Kidney (tissue), 14 donors: Measurements from ENCODE around the gene CAPZB. TPM values are rescaled to one million over a fixed set of nuclear protein-coding genes. Genes with fewer than 3 reads are reported as not detected.

Experiments
- DNase-seq, 5 donors: peaks; one replicate each; pipeline ENCODE4 v3.0.0-alpha.2; 2013 to 2020
- FAIRE-seq: peaks from 2 replicates; lab custom pipeline; 2012; peaks lifted over from hg19 to GRCh38; lab: Jason Lieb, UNC
- H3K27ac ChIP-seq, 2 donors: one replicate each; pipeline ENCODE4 v1.7.0; 2013; ENCODE audit warnings: low read depth in 2 of 2, low read length in 2 of 2, inconsistent platforms in 1 of 2
- H3K27me3 ChIP-seq: one replicate; pipeline ENCODE4 v1.7.1; 2013; ENCODE audit warnings: low read length, inconsistent platforms; ENCODE audit not compliant: control insufficient read depth, insufficient read depth
- H3K36me3 ChIP-seq, 3 donors: one replicate each; pipeline versions ENCODE4 v1.7.0 to v1.7.1; 2013; ENCODE audit warnings: low read length in 3 of 3, control low read depth in 1 of 3, inconsistent platforms in 1 of 3; ENCODE audit not compliant: insufficient read depth in 3 of 3, control insufficient read depth in 2 of 3
- H3K4me1 ChIP-seq, 3 donors: one replicate each; pipeline versions ENCODE4 v1.7.0 to v1.7.1; 2013; ENCODE audit warnings: low read length in 3 of 3, inconsistent platforms in 1 of 3, low read depth in 1 of 3; ENCODE audit not compliant: control insufficient read depth in 2 of 3, insufficient read depth in 2 of 3
- H3K4me3 ChIP-seq, 3 donors: one replicate each; pipeline versions ENCODE4 v1.7.0 to v1.8.1; 2013; ENCODE audit warnings: low read length in 3 of 3, control low read depth in 1 of 3, inconsistent platforms in 1 of 3
- H3K9ac ChIP-seq, 3 donors: one replicate each; pipeline versions ENCODE4 v1.7.0 to v1.7.1; 2013; ENCODE audit warnings: low read length in 3 of 3, control low read depth in 1 of 3, inconsistent platforms in 1 of 3
- H3K9me3 ChIP-seq, 3 donors: one replicate each; pipeline versions ENCODE4 v1.7.0 to v1.7.1; 2013; ENCODE audit warnings: low read length in 3 of 3, control low read depth in 1 of 3, inconsistent platforms in 1 of 3; ENCODE audit not compliant: control insufficient read depth in 2 of 3, insufficient read depth in 1 of 3
- CTCF ChIP-seq: IDR thresholded peaks from 3 replicates; pipeline ENCODE4 v1.5.1; 2012; ENCODE audit warnings: mild to moderate bottlenecking, moderate library complexity, borderline replicate concordance; ENCODE audit not compliant: insufficient read depth; ENCODE audit errors: extremely low read depth
- intact Hi-C: fragments of 100-400 bp; cut with DNase I; formaldehyde crosslinking; loops from one replicate; pipeline ENCODE4 v1.11.1; 2022
- polyA plus RNA-seq: library from polyadenylated mRNA; stranded (reverse); fragments of 350-450 nt; fragmentation: Illumina TruSeq; extraction: RNeasy Lipid Tissue Mini Kit (QIAGEN cat#74804); gene quantifications from one replicate; pipeline ENCODE4 v1.2.3, GENCODE V29; 2014; ENCODE audit warnings: low read depth, low replicate concordance; ENCODE audit not compliant: insufficient read depth
- total RNA-seq: library from RNA; stranded (reverse); fragmentation: NEBNext Ultra II Directional; extraction: Animal tissue kit (Norgen Biotek cat#: 25700); gene quantifications from one replicate; pipeline ENCODE4 v1.2.1, GENCODE V29; 2021
- donor health status: control.
- donor health status: control.
- donor health status: control.
- donor health status: control.
- donor health status: control.
- donor health status: DM: yes; HTN: yes; CAD: no.
- donor health status: Normal renal cell carcinoma (clear cell type).

The CAPZB gene
- total and polyA plus RNA-seq, 2 donors from 2014 or later: 253 to 265 TPM

GRCh38 chr1:19368050-19368449, 117.3 kb downstream of the CAPZB start:
- H3K4me1 ChIP-seq: peaks cover 0 to 6% (median 3%) of the 10 kb centered on the region in 3 donors
- peaks cover 0 to 5% (median 0%) of the 10 kb centered on the region in 3 donors for H3K36me3 ChIP-seq
- no peak for TF ChIP-seq CTCF
- H3K27me3 ChIP-seq: no peaks in the 10 kb centered on the region
- no peak overlapping the region for H3K27ac ChIP-seq
- intact Hi-C loops: no loop called here
- no peak overlapping the region for H3K9ac ChIP-seq
- DNase-seq (no peak), FAIRE-seq (no peak)
- no peak overlapping the region for H3K4me3 ChIP-seq
- H3K9me3 ChIP-seq: no peaks in the 10 kb centered on the region

DNA sequence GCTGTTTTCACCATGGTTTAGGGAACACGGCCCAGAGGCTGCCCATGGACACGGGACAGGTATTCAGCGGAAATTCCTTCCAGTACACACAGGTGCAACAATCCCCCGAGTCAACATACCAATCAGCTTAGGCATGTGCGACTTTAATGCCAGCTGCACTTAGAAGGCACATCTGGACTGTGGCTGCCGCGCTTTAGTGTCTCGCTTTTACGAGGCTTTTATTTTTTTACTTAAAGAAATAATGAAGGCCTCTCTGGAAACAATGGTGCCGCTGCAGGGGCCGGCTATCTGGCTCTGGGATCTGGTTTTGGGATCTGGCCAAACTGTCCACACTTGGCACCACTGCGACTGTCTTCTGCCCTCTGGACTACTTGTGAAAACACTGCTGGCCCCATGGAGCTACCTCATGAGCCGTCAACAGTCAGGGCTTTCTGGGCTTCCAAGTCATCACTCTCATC, 117.7 kb downstream of the CAPZB start:
- peak in 2 of 5 donors; percentile 29 to 65 for DNase-seq
- intact Hi-C loops: no loop called here
- H3K4me3 ChIP-seq: no peak overlapping the region
- H3K4me1 ChIP-seq: peaks cover 0 to 6% (median 3%) of the 10 kb centered on the region in 3 donors
- peaks cover 0 to 5% (median 0%) of the 10 kb centered on the region in 3 donors for H3K36me3 ChIP-seq
- H3K27me3 ChIP-seq: no peaks in the 10 kb centered on the region
- TF ChIP-seq CTCF: no peak
- no peak overlapping the region for H3K9ac ChIP-seq
- FAIRE-seq: no peak
- H3K9me3 ChIP-seq: no peaks in the 10 kb centered on the region
- no peak overlapping the region for H3K27ac ChIP-seq

- no peak for FAIRE-seq
- H3K4me1 ChIP-seq: peaks cover 0 to 6% (median 3%) of the 10 kb centered on the region in 3 donors
Observed at GRCh38 chr1:19366599-19367536, 118.5 kb downstream of the CAPZB start.

More at GRCh38 chr1:19366599-19367536, 118.5 kb downstream of the CAPZB start:
- H3K4me3 ChIP-seq: no peak overlapping the region
- H3K27me3 ChIP-seq: no peaks in the 10 kb centered on the region
- no peak for TF ChIP-seq CTCF
- no peak overlapping the region for H3K9ac ChIP-seq
- DNase-seq: no peak
- intact Hi-C loops: no loop called here
- peaks cover 0 to 3% (median 0%) of the 10 kb centered on the region in 3 donors for H3K36me3 ChIP-seq
- H3K27ac ChIP-seq: no peak overlapping the region
- no peaks in the 10 kb centered on the region for H3K9me3 ChIP-seq
